ENCODE measurements around the gene VWA7.

VWA7 gene

DNA sequence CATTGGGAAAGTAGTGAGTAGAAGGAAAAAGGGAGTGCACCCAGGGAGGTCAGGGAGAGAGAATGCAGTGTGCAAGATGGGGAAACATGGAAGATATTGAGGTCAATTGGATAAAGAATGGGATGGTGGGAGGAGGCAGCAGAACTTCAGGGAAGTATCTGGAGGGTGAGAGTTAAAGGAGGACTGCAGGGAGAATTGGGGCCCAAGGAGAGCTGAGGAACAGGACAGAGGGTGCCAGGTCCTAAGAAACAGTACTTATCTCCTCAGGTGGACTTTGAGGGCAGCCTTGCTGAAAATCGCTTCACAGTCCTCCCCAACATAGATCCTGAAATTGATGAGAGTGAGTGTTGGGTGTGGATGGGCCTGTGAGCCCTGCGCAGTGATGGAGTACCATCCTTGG, 18.8 kb downstream of the VWA7 start:
- DNase-seq (ENCODE audit: low spot score): no peak

GRCh38 chr6:31752739-31753319, 24.3 kb downstream of the VWA7 start:
- DNase-seq (ENCODE audit: low spot score): no peak

- DNase-seq (ENCODE audit: low spot score): no peak
Observed at GRCh38 chr6:31750411-31751022, 26.6 kb downstream of the VWA7 start.

DNA sequence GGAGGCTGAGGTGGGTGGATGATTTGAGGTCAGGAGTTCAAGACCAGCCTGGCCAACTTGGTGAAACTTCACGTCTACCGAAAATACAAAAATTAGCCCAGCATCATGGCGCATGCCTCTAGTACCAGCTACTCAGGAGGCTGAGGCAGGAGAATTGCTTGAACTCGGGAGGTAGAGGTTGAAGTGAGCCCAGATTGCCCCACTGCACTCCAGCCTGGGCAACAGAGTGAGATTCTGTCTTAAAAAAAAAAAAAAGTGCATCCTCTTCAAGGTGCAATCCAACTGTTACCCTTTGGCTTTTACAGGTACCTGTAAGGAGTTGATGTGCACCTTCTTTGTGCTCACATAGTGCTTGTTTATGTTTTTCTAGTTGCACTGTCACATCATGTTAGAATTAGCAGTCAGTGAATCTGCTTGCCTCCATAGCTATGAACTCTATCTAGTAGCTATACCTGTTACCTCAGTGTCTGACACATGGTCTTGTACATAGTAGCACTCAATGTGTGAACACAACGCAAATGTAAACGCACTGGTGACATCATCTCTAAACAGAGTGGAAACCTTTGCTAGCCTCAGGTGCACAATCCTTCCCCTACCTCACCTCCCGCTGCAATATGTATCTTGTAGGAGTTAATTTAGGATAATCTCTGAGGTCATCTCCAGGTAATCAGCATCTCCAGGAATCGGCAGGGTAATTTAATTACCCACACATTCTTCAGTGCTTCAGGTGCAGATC, 27.7 kb downstream of the VWA7 start:
- DNase-seq (ENCODE audit: low spot score): no peak

GRCh38 chr6:31744422-31744821, 32.7 kb downstream of the VWA7 start:
- no peak for DNase-seq (ENCODE audit: low spot score)

GRCh38 chr6:31742894-31743293, 34.2 kb downstream of the VWA7 start:
- DNase-seq (ENCODE audit: low spot score): no peak

DNA sequence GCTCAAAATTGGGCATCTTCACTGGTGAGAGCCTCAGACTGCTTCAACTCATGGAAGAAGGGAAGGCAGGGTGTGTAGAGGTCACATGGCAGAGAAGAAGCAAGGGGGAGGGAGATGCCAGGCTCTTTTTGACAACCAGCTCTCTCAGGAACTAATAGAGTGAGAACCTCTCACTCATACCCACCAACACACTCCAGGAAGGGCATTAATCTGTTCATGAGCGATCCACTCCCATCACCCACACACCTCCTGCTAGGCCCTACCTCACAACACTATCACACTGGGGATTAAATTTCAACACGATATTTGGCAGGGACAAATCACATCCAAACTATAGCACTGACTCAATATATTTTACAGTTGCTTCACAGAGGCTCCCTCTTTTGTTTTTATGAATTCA, 35.3 kb downstream of the VWA7 start:
- no peak for DNase-seq (ENCODE audit: low spot score)

GRCh38 chr6:31740397-31741223, 36.5 kb downstream of the VWA7 start:
- no peak for DNase-seq (ENCODE audit: low spot score)

DNA sequence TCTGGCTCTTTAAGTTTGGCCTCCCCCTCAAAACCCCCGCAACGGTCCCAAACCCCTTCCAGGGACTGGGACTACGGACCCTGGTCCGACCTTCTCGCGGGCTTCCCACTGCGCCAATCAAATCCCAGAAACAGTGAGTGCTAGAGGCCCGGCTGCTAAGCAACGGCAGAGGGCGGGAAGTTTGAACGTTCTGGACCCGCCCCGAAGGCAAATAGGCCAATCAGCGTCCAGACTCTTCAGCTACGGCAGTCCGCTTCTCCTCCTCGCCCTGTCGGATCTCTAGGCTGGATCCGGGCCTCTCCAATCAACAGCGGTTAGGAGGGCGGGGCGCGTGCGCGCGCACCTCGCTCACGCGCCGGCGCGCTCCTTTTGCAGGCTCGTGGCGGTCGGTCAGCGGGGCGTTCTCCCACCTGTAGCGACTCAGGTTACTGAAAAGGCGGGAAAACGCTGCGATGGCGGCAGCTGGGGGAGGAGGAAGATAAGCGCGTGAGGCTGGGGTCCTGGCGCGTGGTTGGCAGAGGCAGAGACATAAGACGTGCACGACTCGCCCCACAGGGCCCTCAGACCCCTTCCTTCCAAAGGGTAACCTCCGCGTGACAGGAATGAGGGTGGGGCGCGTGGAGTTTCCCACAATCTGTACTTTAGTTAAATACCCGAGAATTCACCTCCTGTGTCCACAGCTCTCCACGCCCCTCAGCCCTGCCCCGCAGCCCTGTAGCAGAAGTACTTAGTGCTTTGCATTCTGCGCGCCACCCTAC, 37.3 kb downstream of the VWA7 start, which contains the start of gene MSH5:
Gene MSH5, plus strand, starts transcription at position 367 of the 758 bp plus-strand sequence. CDS start 462 bp downstream, outside the sequence.
- DNase-seq (ENCODE audit: low spot score): peak; percentile 98

- DNase-seq (ENCODE audit: low spot score): no peak
Observed at GRCh38 chr6:31737991-31738979, 38.8 kb downstream of the VWA7 start.

- DNase-seq (ENCODE audit: low spot score): no peak
Observed at GRCh38 chr6:31737315-31737990, 39.7 kb downstream of the VWA7 start.

DNA sequence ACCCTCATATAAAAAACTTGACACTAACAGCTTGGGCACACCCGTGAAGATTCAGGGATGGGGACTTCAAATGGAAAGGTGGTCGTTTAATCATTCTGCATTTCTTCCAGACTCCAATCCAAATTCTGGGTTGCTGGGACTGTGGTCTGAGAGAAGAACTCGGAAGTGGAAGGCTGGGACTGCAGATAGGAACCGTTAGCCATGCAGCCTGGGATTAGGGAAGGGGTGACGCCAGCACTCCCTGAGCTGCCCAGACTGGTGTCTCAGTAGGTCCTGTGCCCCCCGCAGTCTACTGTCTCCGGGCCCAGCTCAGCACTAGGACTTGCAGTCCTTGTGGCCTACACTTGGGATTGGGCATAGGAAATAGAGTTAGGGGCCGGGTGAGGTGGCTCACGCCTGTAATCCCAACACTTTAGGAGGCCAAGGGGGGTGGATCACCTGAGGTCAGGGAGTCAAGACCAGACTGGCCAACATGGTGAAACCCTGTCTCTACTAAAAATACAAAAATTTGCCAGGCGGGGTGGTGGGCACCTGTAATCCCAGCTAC, 40.3 kb downstream of the VWA7 start:
- DNase-seq (ENCODE audit: low spot score): no peak

GRCh38 chr6:31736021-31736767, 40.9 kb downstream of the VWA7 start, which contains the start of gene CLIC1:
CLIC1 (minus strand) TSS chr6:31736530; CDS start chr6:31736300, 230 bp downstream.
- no peak for DNase-seq (ENCODE audit: low spot score)

DNA sequence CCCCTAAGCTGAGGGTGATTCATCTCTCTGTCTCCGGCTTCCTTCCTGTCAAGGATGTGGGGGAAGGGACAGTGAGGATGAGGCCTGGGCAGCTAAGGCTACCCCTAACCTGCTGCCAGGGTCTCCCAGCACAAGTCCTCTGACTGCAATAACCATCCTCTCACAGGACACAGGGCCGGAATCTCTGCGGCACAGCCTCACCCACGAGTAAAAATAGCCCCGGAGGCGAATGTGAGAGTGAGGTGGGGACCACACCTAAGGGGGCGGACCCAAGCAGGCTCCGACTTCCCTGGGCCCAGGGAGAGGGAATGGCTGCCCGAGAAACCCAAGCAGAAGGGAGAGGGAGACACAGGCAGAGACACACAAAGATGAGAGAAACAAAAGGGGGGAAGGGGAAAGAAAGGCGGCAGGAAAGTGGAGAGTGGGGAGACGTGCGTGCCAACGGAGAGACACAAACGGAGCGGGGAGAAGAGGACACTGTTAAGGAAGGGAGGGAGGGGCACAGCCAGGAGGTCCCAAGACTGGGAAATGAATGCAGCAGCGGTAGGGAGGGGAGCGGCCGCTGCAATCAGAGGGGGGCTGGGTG, 42.2 kb downstream of the VWA7 start:
- DNase-seq (ENCODE audit: low spot score): no peak

DNA sequence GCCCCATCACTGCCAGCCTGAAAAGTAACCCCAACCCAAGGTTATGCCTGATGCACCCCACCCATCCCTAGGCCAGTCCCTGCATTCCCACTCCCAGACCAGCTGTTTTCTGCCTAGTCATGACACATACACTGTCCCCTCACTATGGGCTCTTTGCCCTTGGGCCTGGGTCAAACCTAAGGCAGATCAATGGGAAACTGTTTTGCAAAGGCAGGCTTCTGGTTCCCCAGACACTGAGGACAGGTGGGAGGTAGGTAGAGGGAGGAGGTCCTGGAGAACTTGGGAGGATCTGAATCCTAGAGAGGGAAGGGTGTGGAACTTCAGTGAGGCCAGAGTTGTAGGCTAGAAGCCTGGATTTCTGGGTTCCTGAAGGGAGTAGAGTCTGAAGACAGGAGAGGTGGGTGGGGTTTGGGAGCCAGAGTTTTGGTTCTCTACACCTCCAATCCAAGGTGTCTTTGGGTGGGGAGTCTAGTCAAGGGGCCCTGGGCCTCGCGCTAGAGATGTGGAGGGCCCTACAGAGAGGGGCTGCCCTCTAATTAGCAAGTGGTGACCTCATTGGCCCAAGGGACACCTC, 42.8 kb downstream of the VWA7 start:
- no peak for DNase-seq (ENCODE audit: low spot score)

GRCh38 chr6:31733734-31734133, 43.4 kb downstream of the VWA7 start:
- no peak for DNase-seq (ENCODE audit: low spot score)

- DNase-seq (ENCODE audit: low spot score): no peak
Observed at GRCh38 chr6:31732029-31732428, 45.1 kb downstream of the VWA7 start.

GRCh38 chr6:31730631-31731086, 46.5 kb downstream of the VWA7 start:
- DNase-seq (ENCODE audit: low spot score): no peak
